DMS79 (cell line): ENCODE results near the gene RABGAP1L.
"Not testable (repeated sequence)": the region's sequence is repeated elsewhere in the genome, so short reads cannot be mapped to it uniquely, and the experiment has no call there.

Experiments
- DNase-seq: peaks from one replicate; lab custom pipeline; 2025; lab: John Stamatoyannopoulos, UW

The RABGAP1L gene

DNA sequence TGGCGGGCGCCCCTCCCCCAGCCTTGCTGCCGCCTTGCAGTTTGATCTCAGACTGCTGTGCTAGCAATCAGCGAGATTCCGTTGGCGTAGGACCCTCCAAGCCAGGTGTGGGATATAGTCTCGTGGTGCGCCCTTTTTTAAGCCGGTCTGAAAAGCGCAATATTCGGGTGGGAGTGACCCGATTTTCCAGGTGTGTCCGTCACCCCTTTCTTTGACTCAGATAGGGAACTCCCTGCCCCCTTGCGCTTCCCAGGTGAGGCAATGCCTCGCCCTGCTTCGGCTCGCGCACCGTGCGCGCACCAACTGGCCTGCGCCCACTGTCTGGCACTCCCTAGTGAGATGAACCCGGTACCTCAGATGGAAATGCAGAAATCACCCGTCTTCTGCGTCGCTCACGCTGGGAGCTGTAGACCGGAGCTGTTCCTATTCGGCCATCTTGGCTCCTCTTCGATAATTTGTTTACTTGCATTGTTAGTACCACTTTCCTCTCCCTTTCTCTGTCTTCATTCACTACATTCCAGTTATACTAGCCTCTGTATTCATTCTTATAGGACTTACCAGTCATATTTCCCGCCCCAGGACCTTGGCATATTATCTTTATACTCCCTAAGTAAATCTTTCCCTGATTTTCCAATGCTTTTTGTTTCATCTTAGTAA is 79.7 kb downstream of the RABGAP1L start:
- DNase-seq: peak; percentile 10

DNA sequence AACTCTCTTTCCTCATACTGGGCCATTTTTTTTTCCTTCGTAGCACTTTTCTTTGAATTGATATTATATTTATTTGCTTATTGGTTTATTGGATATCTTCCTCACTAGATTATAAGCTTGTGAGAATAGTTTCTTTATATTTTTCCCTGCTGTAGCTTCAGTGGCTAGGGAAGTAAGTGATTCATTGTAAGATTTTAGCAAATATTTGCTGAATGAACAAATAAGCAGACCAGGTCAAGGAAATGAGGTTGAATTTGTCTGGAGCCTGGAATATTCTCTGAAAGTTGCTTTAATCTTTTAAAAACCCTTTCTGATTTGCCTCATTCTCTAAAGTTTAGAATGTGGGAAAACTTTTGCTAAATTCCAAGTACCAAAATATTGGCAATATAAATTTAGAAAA is 80.2 kb downstream of the RABGAP1L start:
- DNase-seq: no peak

DNA sequence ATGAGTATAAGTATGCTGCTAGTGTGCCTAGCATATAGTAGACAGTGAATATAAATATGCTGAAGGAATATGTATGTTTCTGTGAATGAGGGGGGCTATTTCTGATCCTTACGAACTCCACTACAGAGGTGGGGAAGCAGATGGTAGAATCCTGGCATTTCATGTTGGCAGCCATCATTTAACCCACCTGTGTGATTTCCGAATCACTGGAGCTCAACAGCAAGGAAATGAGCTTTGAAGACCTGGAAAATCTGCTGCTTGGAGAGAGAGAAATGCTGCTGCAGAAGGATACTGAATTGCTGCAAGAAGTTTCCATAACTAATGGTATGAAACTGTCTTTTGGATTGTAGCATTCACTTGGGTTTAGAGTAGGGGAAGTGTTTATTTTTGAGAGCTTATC is 83.5 kb downstream of the RABGAP1L start:
- DNase-seq: no peak

DNA sequence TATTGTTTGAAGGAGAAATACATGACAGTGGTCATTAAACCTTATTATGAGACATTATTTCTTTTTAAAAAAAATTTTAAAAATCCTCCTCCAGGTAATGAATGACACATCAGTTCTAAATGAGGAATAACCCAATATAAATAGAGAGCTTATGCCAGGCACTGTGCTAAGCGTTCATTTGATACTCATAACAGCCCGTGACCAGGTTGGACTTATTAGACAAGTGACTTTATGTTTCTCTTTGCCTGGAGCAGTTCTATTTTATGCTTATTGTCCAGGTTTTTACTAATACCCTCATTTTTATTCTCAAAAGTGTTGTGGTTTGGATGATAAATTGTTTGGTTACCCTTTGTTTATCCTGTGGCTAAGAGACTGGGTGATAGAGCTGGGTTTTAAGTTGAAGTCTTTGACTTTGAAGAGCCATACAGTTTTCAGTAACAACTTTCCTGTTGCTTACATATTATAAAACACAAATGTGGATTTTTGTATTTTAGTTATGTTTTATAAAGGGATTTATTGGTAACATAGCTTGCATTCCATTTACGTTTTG is 84.2 kb downstream of the RABGAP1L start:
- DNase-seq: no peak

DNA sequence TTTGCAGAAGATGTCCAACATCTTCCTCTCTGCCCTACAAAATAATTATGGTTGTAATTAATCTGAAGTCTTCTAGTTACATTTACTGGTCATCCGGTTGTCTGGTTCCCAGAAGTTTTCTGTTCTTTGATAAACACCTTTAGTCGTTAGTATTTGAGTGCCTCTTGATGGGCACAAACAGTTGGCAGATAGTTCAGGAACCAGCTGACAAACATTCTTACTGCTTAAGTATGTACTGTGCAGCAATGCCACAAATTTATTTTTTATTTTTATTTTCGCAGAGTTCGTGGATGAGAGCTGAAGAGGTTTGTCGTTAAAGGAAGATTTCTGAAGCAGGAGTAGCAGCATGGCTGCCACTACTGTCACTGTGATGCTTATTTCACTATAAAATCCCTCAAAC is 84.7 kb downstream of the RABGAP1L start:
- DNase-seq: no peak

DNA sequence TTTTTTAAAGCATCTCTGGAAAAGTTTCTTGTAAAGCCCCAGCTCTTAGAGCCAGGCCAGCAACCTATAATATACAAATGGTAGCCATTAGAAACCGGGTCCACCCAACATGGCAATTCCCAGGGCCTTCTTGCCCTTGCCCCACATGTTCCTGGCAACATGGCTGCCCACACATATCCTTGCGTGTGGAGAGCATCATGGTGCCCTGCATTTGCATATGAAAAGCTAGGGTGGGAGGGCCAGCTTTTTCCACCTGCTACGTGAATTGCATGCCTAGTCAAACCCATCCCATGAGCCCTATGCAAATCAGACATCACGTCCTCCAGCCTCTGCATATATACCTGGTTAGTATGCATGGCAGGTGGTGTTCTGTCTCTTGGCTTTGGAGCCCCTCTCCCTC is 88.2 kb downstream of the RABGAP1L start:
- no peak for DNase-seq

DNA sequence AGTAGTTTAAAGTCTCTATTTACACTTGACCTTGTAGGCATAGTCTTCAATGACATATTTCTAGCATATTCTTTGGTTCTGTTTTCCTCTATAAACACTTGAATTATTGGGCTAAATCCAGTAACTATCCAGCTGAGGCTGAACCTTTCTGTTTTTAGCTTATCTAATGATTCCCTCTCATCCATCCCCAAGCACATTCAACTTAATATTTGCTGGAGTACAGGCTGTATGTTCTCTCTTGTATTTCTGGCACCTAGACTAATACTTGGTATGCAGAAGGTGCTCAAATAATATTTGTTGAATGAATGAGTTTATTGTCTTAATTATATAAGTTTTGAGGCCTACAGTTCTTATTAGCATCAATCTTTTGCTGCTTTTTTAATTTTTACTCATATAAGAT is 88.7 kb downstream of the RABGAP1L start:
- DNase-seq: no peak

DNA sequence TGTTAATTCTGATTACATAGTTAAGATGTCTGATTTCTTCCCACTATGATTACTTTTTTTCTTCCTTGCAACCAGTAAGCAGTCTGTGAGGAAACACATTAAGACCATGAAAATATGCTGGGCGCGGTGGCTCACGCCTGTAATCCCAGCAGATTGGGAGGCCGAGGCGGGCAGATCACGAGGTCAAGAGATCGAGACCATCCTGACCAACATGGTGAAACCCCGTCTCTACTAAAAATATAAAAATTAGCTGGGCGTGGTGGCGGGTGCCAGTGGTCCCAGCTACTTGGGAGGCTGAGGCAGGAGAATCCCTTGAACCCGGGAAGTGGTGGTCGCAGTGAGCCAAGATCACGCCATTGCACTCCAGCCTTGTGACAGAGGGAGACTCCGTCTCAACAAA is 97.1 kb downstream of the RABGAP1L start:
- DNase-seq: not testable (repeated sequence)

DNA sequence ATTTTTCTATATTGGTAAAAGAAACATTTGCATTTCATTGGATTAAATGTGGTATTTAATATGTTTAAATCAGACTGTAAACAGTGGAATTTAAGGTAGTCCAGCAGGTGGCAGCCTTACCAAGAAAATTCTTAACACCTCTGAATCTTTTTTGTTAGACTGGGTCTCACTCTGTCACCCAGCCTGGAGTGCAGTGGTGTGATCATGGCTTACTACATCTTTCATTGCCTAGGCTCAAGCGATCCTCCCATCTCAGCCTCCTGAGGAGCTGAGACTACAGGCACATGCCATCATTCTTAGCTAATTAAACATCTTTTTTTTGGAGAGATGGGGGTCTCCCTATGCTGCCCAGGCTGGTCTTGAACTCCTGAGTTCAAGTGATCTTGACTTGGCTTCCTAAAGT is 98.8 kb downstream of the RABGAP1L start:
- DNase-seq: peak; percentile 1

DNA sequence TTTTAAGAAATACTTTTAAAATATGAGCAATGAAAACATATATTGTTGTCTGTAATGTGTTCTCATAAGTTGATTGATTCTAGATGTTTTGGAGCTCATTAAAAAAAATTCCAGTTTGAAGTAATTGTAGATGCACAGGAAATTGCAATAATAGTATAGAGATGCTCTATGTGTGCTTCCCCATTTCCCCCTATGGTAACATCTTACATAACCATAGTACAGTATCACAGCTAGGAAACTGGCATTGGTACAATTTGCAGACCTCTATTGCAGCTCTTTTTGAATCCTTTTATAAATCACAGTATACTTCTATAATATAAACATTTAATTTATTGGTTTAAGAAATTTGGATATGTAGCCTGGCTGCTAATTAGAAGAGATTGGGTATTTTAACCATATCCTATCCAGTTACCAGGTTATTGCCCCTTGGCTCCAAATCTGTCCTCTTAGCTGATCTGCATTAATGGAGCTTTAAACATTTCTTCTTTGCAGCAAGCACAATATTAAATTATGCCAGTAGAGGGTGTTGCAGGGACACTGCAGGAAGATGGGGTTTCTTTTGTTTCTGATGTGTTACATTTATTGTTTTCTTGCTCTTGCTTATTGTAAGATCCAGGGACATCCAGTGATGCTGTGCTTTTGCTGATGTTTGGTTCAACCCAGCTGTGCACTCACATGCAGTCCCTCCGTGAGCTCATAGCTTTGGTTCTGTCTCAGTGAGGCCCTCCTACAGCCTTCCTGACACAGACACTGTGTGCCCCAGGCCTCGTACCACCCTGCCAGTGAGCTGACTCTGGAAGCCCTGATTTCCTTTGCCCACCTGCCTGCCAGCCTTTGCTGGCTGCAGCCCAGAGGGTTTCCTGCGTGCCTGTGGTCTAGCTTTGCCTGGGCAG is 103.3 kb downstream of the RABGAP1L start:
- peak; percentile 27 for DNase-seq

DNA sequence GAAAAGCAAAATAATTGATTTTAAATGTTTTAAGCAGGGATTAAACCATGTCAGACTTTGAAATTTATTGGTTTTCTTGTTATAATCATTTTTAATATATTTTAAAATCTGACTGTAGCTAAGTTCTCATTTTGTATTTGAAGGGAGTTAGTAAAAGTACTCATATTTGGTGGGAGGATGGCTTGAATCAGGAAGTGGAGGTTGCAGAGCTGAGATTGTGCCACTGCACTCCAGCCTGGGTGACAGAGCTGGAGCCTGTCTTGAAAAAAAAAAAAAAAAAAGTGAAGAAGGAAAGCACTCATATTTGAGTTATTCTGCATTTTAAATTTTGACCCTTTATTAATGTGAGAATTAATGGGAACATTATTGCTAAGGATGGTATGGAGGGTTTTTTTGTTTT is 106.0 kb downstream of the RABGAP1L start:
- no peak for DNase-seq

DNA sequence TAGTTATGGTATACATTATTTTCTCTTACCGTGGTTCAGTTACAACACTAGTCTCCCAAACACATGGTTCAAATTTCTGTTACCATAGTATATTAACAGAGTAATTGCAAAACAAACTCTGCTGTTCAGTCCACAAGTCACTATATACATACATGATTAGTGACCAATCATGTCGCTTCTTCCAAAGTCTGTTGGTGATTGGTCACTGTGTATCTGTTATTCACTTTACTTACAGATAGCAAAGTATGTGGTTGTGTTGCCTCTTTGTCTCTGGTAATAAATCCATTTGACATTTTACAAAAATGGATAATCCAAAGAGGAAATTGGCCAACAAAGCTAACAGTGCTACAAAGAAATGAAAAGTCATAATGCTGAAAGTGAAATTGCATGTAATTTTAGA is 107.2 kb downstream of the RABGAP1L start:
- DNase-seq: no peak

DNA sequence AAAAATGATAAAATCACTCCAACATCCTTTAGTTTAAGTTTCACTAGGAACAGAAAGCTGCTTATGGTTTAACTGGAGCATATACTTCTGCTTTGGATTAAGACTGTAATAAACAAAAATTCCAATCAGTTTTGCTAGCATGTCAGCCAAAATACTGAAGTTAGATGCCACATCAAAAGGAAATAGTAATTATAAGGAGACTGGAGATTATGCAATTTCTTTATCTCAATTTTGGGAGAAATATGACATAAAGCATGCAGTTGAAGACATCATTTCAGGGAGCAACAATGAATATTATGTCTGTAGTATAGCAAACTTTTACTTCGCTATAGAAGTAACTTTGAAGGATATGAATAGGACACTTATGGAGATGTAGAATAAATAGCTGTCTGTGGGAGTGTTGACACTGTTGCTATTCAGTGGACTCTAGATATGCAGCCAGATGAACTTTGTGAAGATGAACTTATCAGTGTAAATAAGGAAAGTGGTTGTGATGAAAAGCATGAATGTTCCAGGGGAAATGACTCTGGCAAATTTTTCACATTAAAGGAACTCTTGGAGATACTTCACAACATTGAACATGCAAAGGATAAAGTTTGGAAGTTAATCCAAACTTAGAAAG is 107.8 kb downstream of the RABGAP1L start:
- DNase-seq: no peak

DNA sequence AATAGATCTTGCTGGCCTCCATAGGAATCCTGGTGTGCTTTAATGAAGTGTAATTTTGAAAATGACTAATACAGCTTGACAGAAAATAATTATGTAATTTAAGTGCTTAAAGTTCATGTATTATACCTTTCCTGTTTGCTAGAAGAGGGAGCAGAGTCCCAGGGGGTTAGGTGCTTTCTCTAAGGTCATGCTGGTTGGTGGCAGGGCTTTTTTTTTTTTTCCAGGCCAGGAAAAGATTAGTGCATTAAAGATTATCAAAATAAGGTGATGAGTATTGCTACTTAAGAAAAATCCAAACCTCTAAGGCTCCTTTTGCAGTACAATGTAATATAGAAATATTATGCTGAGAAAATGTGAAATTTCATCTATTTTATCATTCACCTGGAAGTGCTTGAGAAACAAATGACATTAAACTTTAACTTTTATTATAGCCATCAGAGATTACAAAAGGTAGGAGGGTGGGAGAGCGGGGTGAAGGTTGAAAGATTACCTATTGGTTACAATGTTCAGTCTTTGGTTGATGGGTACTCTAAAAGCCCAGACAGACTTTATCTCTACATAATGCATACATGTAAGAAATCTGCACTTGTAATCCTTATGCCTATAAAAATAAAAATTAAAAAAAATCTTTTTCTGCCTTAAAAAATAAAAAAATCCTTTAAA is 110.8 kb downstream of the RABGAP1L start:
- DNase-seq: no peak

DNA sequence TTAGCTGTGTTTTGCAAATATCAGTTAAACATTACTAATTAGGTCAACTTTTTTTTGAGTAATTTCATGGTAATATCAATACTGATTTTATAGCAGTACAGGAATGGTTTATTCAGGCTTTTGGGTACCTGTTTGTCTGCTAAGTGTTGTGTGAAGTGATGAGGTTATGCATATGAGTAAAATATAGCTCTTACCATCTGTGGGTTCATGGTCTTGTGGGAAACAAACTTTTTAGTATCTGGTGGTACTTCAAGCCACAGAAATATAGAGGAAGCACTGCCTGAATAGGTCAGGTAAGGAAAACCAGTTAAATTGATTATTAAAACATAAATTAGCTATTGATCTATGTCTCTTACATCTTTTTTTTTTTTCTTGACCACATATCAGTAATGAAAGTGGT is 113.9 kb downstream of the RABGAP1L start:
- DNase-seq: no peak

DNA sequence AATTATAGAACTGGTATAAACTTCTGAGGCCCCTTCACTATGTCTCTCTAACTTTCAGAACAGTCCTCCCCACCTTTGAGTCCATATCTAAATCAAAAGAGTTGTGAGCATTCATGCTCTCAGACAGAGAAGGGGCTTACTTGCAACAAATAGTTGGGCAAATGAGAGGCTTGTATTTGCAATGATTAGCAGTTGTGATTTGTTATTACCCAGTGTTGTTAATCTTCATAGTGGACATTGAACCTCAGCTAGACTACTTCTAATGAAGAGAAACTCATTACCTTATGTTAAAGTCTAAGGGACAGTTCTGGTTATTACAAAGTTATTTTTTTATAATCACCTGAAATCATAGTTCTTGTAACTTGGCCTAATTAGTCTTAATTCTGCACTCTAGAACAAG is 114.5 kb downstream of the RABGAP1L start:
- DNase-seq: no peak

DNA sequence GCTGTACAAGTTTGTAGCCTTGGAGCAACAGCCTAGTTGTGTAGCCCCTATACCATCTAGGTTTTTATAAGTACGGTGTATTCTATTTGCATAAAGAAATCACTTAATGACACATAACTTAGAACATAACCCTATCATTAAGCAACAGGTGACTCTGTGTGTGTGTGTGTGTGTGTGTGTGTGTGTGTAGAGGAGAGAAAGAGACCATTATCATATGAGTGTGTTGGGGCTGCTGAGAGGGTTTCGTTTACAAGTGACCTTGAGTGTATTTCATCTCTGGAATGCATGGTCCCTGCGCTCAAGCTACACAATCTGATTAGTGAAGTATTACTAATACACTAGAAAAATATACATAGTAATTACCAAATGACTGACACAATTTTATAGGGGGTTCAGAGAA is 115.1 kb downstream of the RABGAP1L start:
- DNase-seq: no peak

DNA sequence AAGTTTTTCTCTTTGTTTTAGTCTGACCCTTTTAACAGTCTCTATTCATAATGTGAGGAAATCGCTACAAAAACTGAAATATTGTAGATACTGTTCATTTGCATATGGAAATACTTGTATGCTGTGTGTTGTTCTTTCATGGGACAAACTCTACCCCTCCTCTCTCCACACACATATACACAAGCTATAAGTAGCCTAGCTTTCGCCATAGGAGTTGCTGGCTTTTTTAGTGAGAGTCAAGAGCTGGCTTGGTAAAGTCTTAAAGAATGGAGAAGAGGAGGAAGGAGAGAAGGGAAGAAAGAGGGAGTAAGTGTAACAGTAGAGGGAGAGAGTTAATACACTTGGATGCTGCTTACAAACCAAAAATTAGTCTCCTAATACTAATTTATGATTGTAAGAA is 115.6 kb downstream of the RABGAP1L start:
- DNase-seq: no peak

DNA sequence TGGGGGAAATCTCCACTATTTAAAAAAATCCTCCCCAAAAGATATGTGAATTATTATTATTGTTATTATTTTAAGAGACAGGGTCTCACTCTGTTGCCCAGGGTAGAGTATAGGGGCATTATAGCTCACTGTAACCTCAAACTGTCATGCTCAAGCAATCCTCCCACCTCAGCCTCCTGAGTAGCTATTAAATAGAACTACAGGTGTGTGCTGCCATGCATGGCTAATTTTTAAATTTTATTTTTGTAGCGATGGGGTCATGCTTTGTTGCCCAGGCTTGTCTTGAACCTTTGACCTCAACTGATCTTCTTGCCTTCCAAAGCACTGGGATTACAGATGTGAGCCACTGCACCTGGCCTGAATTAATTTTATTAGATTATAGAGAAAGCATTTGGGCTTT is 116.8 kb downstream of the RABGAP1L start:
- DNase-seq: no peak

DNA sequence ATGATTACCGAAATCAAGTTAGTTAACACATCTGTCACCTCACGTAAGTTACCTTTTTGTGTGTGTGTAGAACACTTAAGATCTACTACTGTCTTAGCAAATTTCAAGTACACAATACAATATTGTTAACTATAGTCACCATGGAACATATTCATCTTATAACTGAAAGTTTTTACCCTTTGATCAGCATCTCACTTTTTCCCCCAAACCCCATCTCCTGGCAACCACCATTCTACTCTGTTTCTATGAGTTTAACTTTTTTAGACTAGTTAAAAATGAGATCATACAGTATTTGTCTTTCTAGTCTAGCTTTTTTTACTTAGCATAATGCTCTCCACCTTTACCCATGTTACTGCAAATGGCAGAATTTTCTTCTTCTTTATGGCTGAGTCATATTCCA is 124.7 kb downstream of the RABGAP1L start:
- no peak for DNase-seq

DNA sequence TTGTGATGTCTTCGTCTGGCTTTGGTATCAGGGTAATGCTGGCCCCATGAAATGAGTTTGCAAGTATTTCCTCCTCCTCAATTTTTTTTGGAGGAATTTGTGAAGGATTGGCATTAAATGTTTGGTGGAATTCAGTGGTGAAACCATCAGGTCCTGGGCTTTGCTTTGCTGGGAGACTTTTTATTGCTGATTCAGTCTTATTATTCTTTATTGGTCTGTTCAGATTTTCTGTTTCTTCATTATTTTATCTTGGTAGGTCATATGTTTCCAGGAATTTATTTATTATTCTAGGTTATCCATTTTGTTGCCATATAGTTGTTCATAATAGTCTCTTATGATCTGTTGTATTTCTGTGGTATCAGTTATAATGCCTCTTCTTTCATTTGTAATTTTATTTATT is 126.7 kb downstream of the RABGAP1L start:
- no peak for DNase-seq

DNA sequence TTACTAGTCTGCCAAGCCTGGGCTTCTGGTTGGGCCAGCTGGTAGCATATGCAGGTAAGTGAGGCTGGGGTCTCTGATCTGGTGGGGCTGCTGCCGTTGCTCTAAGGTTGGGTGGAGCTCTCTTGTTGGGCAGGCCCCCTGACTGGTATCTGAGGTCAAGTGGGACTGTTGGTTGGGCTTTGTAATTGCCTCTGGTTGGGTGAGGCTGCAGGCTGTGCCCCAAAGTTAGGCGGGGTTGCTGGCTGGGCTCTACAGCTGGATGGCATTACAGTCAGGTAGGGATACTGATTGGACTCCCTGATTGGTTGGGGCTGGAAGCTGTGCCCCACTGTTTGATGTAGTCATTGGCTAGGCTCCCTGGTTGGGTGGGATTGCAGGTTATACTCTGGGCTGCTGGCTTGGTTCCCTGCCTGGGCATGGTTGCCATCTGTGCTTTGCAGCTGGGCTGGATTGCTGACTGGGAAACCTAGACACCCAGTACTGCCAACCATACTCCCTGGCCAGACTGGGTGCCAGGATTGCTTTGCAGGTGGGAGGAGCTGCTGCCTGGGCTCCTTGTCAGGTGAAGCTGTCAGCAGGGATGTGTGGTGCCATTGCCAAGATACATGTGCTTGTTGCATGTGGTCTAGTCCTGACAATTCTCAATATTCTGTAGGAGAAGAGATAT is 130.5 kb downstream of the RABGAP1L start:
- DNase-seq: no peak
